Neural cell (in vitro differentiated cells): Measurements from ENCODE around the gene STK31. TPM values are rescaled to one million over a fixed set of nuclear protein-coding genes. Genes with fewer than 3 reads are reported as not detected.
"Not testable (repeated sequence)": the region's sequence is repeated elsewhere in the genome, so short reads cannot be mapped to it uniquely, and the experiment has no call there.

Experiments
- H2AFZ ChIP-seq: fragments of 200-600, 300-800 bp; sonication (generic), shearing (Covaris generic); 2 replicates; pipeline ENCODE4 v1.6.0; 2014; ENCODE audit warnings: low read depth, mild to moderate bottlenecking, antibody characterized with exemption, low read length, moderate library complexity
- H3F3A ChIP-seq: fragments of 200-600 bp; shearing (Covaris generic); 2 replicates; pipeline ENCODE4 v1.6.1; 2016; ENCODE audit warnings: mild to moderate bottlenecking, moderate library complexity, mixed read lengths, antibody characterized with exemption, low read length; ENCODE audit not compliant: insufficient read depth, poor library complexity, severe bottlenecking
- H3K27ac ChIP-seq: fragments of 200-600, 300-800 bp; sonication (generic), shearing (Covaris generic); 2 replicates; pipeline ENCODE4 v1.5.1; 2014; ENCODE audit warnings: mild to moderate bottlenecking, low read length, moderate library complexity
- H3K27me3 ChIP-seq: fragments of 300-800, 200-600 bp; sonication (generic), shearing (Covaris generic); 2 replicates; pipeline ENCODE4 v1.6.0; 2014; ENCODE audit warnings: mild to moderate bottlenecking, low read depth, low read length, moderate library complexity; ENCODE audit not compliant: insufficient read depth
- H3K36me3 ChIP-seq: fragments of 300-800, 200-600 bp; sonication (generic), shearing (Covaris generic); 2 replicates; pipeline ENCODE4 v1.5.1; 2014; ENCODE audit warnings: mild to moderate bottlenecking, antibody characterized with exemption, low read length, moderate library complexity; ENCODE audit not compliant: insufficient read depth
- H3K4me2 ChIP-seq: fragments of 300-800, 200-600 bp; sonication (generic), shearing (Covaris generic); 2 replicates; pipeline ENCODE4 v1.6.0; 2014; ENCODE audit warnings: mild to moderate bottlenecking, low read length
- H3K4me3 ChIP-seq: fragments of 300-800, 200-600 bp; sonication (generic), shearing (Covaris generic); 2 replicates; pipeline ENCODE4 v1.5.1; 2014; ENCODE audit warnings: mild to moderate bottlenecking, low read length, moderate library complexity
- H3K79me2 ChIP-seq: fragments of 200-600 bp; shearing (Covaris generic); replicated peaks from 2 replicates; pipeline ENCODE4 v1.6.0; 2014; ENCODE audit warnings: mild to moderate bottlenecking, low read length, moderate library complexity; ENCODE audit not compliant: insufficient read depth
- H3K9ac ChIP-seq: fragments of 300-800, 200-600 bp; sonication (generic), shearing (Covaris generic); 2 replicates; pipeline ENCODE4 v1.6.1; 2016; ENCODE audit warnings: mild to moderate bottlenecking, low read length, mixed read lengths
- H3K9me2 ChIP-seq: fragments of 200-600 bp; shearing (Covaris generic); 2 replicates; pipeline ENCODE4 v1.6.1; 2016; ENCODE audit warnings: mild to moderate bottlenecking, low read length, mixed read lengths; ENCODE audit not compliant: insufficient read depth
- H3K9me3 ChIP-seq: fragments of 200-600, 300-800 bp; sonication (generic), shearing (Covaris generic); 2 replicates; pipeline ENCODE4 v1.6.1; 2016; ENCODE audit warnings: mild to moderate bottlenecking, mixed run types, low read length, moderate library complexity, mixed read lengths
- H4K20me1 ChIP-seq: fragments of 200-600 bp; shearing (Covaris generic); 2 replicates; pipeline ENCODE4 v1.6.1; 2016; ENCODE audit warnings: mild to moderate bottlenecking, mixed run types; ENCODE audit not compliant: insufficient read depth
- EP300 ChIP-seq: fragments of 450-650 bp; conservative IDR thresholded peaks from 2 replicates; pipeline ENCODE4 v1.6.1; 2014; ENCODE audit warnings: antibody characterized with exemption, mild to moderate bottlenecking, moderate library complexity; ENCODE audit not compliant: poor library complexity, severe bottlenecking
- EZH2 ChIP-seq: fragments of 200-600, 300-800 bp; shearing (Covaris generic), sonication (generic); IDR thresholded peaks from 2 replicates; pipeline ENCODE4 v1.6.1; 2014; ENCODE audit warnings: antibody characterized with exemption, low read length, borderline replicate concordance, mild to moderate bottlenecking; ENCODE audit not compliant: insufficient read depth, poor library complexity, severe bottlenecking
- MXI1 ChIP-seq: fragments of 450-650 bp; conservative IDR thresholded peaks from 2 replicates; pipeline ENCODE4 v1.6.1; 2014; ENCODE audit warnings: antibody characterized with exemption, mild to moderate bottlenecking; ENCODE audit not compliant: poor library complexity, severe bottlenecking
- POLR2AphosphoS5 ChIP-seq: IDR thresholded peaks from 2 replicates; pipeline ENCODE4 v1.6.1; 2012
- RAD21 ChIP-seq: fragments of 450-650 bp; conservative IDR thresholded peaks from 2 replicates; pipeline ENCODE4 v1.6.1; 2014; ENCODE audit warnings: antibody characterized with exemption, mild to moderate bottlenecking, moderate library complexity
- REST ChIP-seq: IDR thresholded peaks from 2 replicates; pipeline ENCODE4 v1.6.1; 2012; ENCODE audit warnings: borderline replicate concordance
- SMC3 ChIP-seq: fragments of 450-650 bp; conservative IDR thresholded peaks from 2 replicates; pipeline ENCODE4 v1.6.1; 2014; ENCODE audit warnings: antibody characterized with exemption, mild to moderate bottlenecking, moderate library complexity; ENCODE audit not compliant: poor library complexity
- TAF1 ChIP-seq: IDR thresholded peaks from 2 replicates; pipeline ENCODE4 v1.6.1; 2012; ENCODE audit warnings: low read depth
- polyA plus RNA-seq: library from polyadenylated mRNA; depleted of rRNA; stranded (reverse); fragments of >200 nt; gene quantifications from 2 replicates; pipeline ENCODE4 v1.2.3, GENCODE V29; 2014
- TF ChIP-seq, protein P1 (sequence below): fragments of 450-650 bp; IDR thresholded peaks from 2 replicates; pipeline ENCODE4 v1.5.1; 2014; ENCODE audit warnings: antibody characterized with exemption, mild to moderate bottlenecking, moderate library complexity; ENCODE audit not compliant: poor library complexity, severe bottlenecking

STK31 gene
- polyA plus RNA-seq, 1 donor from 2014 or later, result 0.76 TPM

DNA sequence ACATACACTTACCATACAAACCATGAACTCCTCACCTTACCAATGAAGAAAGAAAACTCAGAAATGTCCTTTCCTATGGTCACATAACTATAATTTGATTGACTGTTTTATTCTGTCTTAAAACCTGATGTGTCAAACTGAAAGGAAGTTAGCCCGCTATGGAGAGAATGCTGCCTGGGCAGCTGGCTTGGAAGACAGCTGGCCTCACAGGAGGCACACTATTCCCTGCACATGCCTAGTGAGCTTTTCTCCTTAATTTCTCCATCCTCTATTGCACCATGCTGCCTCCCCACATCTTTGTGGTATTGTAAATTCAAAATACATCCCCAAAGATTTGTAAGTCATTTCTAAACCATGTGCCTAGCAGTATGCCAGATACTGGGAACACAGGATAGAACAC is 163.3 kb downstream of the STK31 start:
- Histone ChIP-seq H3F3A (no peaks in the 10 kb centered on the region), H3K79me2 (no peaks in the 10 kb centered on the region), H3K4me3 (no peak overlapping the region), H3K9me2 (no peaks in the 10 kb centered on the region), H3K36me3 (no peaks in the 10 kb centered on the region), H3K9ac (no peak overlapping the region), H3K4me2 (no peak overlapping the region), H3K27me3 (no peaks in the 10 kb centered on the region), H3K27ac (no peak overlapping the region), H2AFZ (no peak overlapping the region), H3K9me3 (no peaks in the 10 kb centered on the region), H4K20me1 (no peaks in the 10 kb centered on the region)
- TF ChIP-seq, protein P1, sequence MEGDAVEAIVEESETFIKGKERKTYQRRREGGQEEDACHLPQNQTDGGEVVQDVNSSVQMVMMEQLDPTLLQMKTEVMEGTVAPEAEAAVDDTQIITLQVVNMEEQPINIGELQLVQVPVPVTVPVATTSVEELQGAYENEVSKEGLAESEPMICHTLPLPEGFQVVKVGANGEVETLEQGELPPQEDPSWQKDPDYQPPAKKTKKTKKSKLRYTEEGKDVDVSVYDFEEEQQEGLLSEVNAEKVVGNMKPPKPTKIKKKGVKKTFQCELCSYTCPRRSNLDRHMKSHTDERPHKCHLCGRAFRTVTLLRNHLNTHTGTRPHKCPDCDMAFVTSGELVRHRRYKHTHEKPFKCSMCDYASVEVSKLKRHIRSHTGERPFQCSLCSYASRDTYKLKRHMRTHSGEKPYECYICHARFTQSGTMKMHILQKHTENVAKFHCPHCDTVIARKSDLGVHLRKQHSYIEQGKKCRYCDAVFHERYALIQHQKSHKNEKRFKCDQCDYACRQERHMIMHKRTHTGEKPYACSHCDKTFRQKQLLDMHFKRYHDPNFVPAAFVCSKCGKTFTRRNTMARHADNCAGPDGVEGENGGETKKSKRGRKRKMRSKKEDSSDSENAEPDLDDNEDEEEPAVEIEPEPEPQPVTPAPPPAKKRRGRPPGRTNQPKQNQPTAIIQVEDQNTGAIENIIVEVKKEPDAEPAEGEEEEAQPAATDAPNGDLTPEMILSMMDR, result no peak
- no peak for TF ChIP-seq RAD21
- no peak for TF ChIP-seq SMC3
- TF ChIP-seq REST, result no peak
- no peak for TF ChIP-seq EP300
- TF ChIP-seq MXI1, result no peak
- TF ChIP-seq TAF1, result no peak
- no peak for TF ChIP-seq POLR2AphosphoS5
- TF ChIP-seq EZH2, result no peak

GRCh38 chr7:23876526-23876925 is 166.5 kb downstream of the STK31 start:
- not testable (repeated sequence) for H3K27ac ChIP-seq, H3K4me3 ChIP-seq, H4K20me1 ChIP-seq, H2AFZ ChIP-seq, H3K27me3 ChIP-seq, H3K9me3 ChIP-seq, H3F3A ChIP-seq, H3K36me3 ChIP-seq, H3K9me2 ChIP-seq, H3K9ac ChIP-seq, H3K4me2 ChIP-seq, H3K79me2 ChIP-seq

Other genes starting within 250 kb of the STK31 start
- 26.3 and 29.6 TPM in 2 replicates for gene IGF2BP3, start 239.7 kb upstream of the STK31 start, polyA plus RNA-seq
- 135 and 188 TPM in 2 replicates for gene TRA2A, start 178.2 kb upstream of the STK31 start, polyA plus RNA-seq
- 21.1 and 28.0 TPM in 2 replicates for gene CCDC126, start 112.8 kb upstream of the STK31 start, polyA plus RNA-seq
- 11.3 and 17.7 TPM in 2 replicates for gene FAM221A, start 30.0 kb upstream of the STK31 start, polyA plus RNA-seq